HG03571 (cell line): ENCODE data around the gene CKS1B.
A peak's percentile ranks its signal among the peaks of the same experiment; 100 is the strongest.

Experiments used
- ATAC-seq: cut with Tn5 transposase; IDR thresholded peaks from one replicate; pipeline ENCODE4 v1.9.1; 2021; ENCODE audit not compliant: unreplicated experiment

The CKS1B gene

DNA sequence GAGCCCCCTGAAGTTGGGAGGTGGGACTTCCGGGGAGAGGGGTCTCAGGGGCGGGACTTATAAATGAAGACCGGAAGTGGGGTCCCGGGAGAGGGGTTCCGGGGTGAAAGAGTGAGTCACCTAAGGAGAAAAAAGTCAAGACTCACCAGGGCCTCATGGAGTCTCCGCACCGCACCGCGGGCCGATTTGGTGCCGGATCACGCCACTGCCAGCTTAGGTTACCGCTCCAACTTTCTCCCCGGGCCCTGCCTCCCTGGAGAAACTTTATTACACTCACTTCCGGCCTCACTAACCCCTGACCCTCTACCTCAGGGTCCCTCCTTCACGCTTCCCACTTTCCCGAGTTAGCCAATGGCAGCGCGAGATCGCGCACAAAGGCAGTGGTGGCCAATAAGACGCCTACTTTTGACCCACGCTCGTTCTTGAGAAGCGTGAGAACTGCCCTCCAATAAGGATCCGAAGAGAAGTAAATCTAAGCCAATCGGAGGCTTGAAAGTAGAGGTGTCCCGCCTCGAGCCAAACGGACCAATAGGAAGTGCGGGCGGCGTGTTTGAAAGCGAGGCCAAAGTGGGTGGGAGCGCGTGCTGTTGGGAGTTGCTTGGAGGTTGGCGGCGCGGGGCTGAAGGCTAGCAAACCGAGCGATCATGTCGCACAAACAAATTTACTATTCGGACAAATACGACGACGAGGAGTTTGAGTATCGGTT, at the start of gene CKS1B:
CKS1B (plus strand) TSS at position 580 of the 706 bp plus-strand sequence; CDS start at position 645, 65 bp downstream.
- ATAC-seq = peak; percentile 68

DNA sequence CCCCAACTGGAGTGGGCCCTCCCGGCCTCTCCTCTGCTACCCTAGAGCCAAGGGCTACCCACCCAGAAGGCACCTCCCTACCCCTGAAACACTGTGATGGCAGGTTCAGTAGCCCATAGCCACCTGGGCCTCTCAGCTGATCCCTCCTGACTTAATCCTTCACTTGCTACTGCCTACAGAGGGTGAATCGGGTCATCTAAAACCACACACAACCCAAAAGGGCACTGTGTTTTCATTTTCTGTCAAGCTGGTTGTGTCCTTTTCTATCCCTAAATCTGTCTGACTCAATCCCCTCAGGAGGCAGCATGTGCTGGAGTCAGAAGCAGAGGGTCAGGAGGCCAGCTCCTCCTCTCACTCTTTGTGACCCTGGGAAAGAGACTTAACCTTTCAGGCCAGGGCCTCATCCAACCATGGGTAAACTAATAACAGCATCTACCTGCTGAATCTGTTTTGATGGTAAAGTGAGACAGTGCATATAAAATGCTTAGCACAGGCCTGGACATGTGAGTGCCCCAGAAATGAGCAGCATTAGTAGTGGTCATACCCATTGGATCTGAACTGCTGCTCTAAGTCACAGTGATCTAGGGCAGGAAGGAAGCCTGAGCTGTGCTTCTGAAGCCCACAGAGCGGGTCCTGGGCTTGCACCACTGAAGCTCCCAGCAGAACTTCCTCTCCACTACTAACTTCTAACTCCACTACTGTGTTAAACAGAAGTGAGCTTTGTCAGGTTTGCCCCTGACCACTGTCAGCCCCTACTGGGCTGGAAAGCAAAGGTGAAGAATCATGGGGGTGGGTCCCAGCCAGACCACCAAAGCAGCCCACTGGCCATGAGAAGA, 48.9 kb upstream of the CKS1B start:
- no peak for ATAC-seq

DNA sequence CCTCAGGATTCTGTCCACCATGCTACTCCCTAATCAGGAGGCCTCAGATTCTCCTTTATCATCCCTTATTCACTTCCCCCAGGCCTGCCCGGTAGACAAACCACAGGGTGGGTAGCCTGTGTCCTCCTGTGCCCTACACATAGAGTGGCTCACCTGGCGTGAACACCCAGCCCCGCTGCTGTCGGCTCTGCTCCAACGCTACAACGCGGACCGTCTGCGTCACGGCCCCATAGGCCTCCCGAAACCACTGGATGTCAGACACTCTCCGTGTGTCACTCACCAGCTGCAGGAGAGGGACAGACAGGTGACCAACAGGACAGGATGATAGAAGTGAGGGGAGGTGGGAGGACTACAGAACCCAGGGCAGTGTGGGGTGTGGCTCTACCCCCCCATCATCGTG, 48.3 kb upstream of the CKS1B start:
- no peak for ATAC-seq

GRCh38 chr1:154931940-154932487, 42.5 kb upstream of the CKS1B start:
- no peak for ATAC-seq

DNA sequence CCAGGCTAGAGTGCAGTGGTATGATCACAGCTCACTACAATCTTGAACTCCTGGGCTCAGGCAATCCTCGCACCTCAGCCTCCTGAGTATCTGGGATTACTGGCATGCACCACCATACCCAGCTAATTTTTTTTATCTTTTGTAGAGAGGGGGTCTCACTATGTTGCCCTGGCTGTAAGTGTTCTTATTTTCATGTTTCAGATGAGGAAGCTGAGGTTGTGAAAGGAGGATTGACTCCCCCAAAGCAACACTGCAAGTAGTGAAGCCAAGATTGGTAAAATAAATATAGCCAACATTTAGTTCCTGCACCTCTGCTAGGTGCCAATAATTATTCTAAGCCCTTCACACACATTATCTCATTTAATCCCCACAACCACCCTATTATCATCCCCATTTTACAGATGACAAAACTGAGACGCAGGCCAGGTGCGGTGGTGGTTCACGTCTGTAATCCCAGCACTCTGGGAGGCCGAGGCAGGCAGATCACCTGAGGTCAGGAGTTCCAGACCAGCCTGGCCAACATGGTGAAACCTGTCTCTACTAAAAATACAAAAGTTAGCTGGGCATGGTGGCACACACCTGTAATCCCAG, 40.0 kb upstream of the CKS1B start:
- ATAC-seq = no peak

- no peak for ATAC-seq
Measured at GRCh38 chr1:154935749-154936554, 38.5 kb upstream of the CKS1B start.

- ATAC-seq = peak; percentile 54
Measured at GRCh38 chr1:154936555-154937084, 37.9 kb upstream of the CKS1B start, which contains the start of gene PMVK. PMVK (minus strand) TSS chr1:154936719; CDS start chr1:154936685, 34 bp downstream.

DNA sequence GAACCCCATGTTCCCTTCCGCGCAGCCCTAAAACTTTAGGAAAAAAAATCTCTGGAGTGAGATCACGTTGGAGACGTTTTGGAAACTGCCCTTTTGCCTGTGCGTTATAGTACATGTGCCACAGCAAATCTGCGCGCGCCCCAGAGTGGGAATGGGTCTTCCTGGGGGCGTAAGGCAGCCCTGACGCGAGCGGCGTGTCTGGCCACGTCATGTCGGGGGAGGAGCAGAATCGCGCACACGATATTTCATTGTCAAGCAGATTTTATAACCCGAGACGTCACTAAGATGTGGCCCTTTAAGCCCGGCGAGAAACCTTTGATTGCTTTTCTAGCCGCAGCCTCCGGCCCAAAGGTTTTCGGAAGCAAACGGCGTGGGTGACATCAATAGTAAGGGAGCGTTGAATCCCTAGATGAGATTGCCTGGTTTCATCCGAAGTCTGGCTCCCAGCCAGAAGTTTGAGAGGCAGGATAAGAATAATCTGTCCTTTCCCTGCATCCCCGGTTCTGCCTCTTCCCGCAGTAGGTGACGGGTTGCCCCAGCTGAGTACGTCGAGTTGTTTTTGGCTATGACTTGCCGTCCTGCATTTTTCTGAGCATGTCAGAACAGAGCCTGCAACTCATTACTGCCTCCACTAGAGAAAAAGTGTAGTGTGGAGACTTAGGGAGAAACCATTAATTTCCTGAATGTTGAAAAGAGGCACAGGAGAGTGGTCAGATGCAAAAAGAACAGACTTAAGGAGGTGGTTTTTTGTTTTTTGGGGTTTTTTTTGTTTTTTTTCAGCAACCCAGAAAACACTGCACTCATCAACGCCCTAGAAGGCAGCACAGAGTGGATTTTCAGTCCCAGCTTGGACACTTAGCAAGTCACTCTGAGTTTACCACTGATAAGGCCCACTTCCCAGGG, 37.1 kb upstream of the CKS1B start:
- peak; percentile 53 for ATAC-seq

DNA sequence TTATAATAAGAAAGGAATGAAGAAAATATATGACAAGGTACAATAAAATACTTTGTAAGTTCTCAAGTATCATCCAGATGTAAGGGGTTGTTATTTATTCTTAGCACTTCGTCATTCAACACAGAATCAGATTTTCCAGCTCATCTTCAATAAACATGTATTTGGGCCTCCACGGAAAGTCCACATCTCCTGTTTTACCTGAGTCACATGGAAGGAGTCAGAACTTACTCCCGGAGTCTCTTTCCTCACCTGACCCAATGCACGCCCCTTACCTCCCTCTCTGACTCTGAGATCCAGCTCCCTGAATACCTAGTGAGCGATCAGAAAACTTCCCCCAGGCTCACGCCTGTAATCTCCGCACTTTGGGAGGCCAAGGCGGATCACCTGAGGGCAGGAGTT, 36.5 kb upstream of the CKS1B start:
- ATAC-seq = no peak

DNA sequence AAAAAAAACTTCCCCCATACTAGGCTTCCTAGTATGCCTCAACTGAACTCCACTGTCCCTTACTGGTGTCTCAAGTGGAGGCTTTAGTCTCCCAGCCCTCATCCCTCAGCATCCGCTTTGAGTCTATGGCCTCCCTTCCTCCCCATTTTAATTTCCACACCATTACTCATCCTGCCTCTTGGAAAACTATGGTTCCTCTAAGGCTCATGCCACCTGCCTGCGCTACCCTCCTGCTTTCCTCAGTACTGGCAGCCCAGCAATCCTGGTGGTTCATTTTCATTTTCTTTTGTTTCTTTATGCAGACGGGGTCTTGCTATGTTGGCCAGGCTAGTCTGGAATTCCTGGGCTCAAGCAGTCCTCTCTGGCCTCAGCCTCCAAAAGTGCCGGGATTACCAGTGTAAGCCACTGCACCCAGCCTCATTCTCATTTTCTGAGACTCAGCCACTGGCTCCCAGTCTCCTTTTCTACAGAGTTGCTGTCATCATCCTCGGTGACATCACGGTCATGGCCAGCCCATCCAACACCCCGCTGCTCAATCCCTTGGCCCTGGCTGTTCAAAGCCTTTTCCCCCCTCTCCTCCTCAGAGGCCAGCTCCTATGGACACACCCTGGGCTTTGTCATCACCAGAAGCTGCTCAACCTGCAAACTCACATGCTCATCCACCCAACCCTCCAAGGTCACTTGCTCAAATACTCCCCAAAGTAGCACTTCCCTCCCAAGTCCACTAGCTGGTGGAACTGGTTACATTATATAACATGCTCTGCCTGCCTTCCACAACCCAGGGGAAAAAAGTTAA, 35.7 kb upstream of the CKS1B start:
- ATAC-seq = no peak

DNA sequence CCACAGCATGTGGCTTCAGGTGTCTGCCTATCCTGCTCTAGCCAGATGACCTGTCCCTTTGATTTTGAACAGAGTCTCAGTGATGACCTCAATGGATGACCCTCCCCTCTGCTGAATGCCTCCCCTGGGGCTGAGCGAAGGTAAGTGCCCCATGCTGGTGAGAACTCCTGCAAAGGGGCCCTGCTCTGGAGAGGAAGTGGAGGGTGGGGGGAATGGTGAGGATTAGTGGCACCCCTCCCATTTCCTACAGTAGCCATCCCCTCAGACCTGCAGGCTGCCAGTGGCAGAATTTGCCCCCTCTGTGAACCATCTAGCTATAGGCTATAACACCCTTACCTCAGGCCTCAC, 34.3 kb upstream of the CKS1B start:
- no peak for ATAC-seq

GRCh38 chr1:154940651-154941194, 33.8 kb upstream of the CKS1B start:
- no peak for ATAC-seq

- no peak for ATAC-seq
Measured at GRCh38 chr1:154941333-154942013, 33.0 kb upstream of the CKS1B start.

DNA sequence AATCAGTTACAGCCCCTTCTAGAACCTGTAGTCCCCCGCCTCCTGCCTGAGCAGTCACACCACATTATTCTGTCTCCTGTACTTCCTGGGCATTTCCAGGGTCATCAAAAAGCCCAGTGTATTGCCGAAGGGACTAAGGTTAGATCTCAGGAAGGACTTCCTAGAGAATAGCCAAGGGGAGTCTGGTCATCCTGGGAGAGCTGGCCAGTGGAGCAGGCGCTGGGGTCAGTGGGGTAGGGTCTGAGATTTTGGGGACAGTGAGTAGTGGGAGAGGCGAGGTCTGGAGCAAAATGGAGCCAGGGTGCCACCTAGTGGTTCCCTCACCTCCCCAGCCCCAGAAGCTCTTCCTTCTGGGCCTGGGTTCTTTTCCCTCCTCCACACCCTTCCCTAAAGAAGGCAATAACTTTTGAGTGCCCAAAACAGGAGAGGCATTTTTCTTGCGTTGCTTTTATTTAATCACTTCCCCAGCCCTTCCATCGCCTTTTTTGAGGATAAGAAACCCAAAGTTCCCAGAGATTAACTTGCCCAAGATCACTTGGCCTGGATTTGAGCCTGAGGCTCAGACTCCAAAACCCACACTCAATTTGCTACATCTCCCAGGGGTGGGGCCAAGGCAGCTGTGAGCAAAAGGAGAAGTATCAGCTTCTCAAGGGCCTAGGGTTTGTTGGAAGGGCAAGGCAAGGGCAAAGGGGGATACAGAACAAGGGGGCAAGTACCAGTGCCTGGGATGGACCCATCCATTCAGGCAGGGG, 30.7 kb upstream of the CKS1B start:
- no peak for ATAC-seq

DNA sequence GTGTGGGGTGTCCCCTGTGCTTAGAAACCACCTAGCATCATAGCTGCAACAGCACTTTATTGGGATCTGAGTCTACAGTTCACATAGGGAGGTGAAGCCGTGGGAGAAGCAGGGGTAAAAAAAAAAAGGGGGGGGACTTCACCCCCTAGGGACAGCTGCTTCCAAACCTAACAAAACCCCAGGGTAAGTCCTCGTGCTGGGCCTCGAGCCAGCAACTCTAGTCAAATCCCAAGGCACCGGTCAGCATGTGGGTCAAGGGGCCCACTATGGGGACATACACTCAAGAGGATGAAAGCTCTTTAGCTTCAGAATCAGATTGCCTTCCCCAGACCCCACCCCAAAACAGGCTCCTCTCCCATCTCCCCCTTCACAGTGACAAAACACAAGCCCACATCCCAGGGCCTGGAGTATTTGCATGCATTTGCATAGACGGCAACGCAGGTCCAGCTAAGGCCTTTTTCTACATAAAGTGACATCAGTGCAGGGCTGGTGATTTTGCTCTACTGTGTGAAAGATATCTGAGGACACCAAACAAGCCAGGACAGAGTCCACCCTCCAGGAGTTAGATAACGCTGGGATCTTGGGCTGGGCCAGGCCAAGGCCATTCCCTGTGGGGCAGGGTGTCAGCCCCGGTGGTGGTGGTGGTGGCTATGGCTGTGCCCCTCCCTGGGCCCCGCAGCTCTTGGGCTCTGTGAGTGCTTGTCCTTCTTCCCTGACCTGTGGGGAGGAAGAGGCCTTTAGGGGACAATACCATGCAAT, 29.9 kb upstream of the CKS1B start:
- no peak for ATAC-seq

- ATAC-seq = no peak
Measured at GRCh38 chr1:154945160-154945961, 29.1 kb upstream of the CKS1B start.
